ENCODE data around the gene TCEA3. TPM values are rescaled to one million over a fixed set of nuclear protein-coding genes. Genes with fewer than 3 reads are reported as not detected.

TCEA3 gene
- polyA plus RNA-seq, 3 donors, result 0.26 to 0.52 TPM; not detected in 1

- Histone ChIP-seq H3K4me2 (replicated peaks; ENCODE audit: extremely low read depth, low read length, poor library complexity, severe bottlenecking) (no peak overlapping the region), H3K4me3 (replicated peaks in 1 of 3; ENCODE audit: low read depth in 2 of 3, low read length in 3 of 3) (no peak overlapping the region), H3K4me1 (ENCODE audit: control insufficient read depth in 1 of 2, insufficient read depth in 2 of 2, low read length in 2 of 2) (peaks cover 32 to 38% of the 10 kb centered on the region in 2 donors), H3K27me3 (ENCODE audit: control insufficient read depth in 2 of 2, insufficient read depth in 2 of 2, low read length in 2 of 2) (no peaks in the 10 kb centered on the region), H4K20me1 (ENCODE audit: insufficient read depth, low read length) (no peaks in the 10 kb centered on the region), H2AFZ (ENCODE audit: insufficient read depth, low read depth, low read length, poor library complexity, severe bottlenecking) (peak overlapping the region; percentile 33), H3K27ac (ENCODE audit: low read depth in 1 of 2, low read length in 2 of 2) (peak overlapping the region in 1 of 2 donors; percentile 82), H3K9me3 (replicated peaks in 1 of 2; ENCODE audit: control insufficient read depth in 1 of 2, insufficient read depth in 1 of 2, low read length in 2 of 2) (no peaks in the 10 kb centered on the region), H3K36me3 (replicated peaks in 1 of 2; ENCODE audit: control insufficient read depth in 1 of 2, insufficient read depth in 2 of 2, low read length in 2 of 2) (no peaks in the 10 kb centered on the region), H3K79me2 (ENCODE audit: insufficient read depth, low read length) (no peaks in the 10 kb centered on the region), H3K9ac (ENCODE audit: insufficient read depth, low read length, poor library complexity, severe bottlenecking) (no peak overlapping the region)
- Mint-ChIP-seq H3K4me1 (peaks cover 43% of the 10 kb centered on the region), H3K27ac (peak overlapping the region in 4 of 7 donors; percentile 39 to 89 (median 71)), H3K27me3 (ENCODE audit: low read depth in 3 of 3) (peaks cover 0 to 4% (median 1%) of the 10 kb centered on the region in 3 donors), H3K36me3 (no peaks in the 10 kb centered on the region), H3K9me3 (no peaks in the 10 kb centered on the region), H3K4me3 (no peak overlapping the region)
- intact Hi-C loops (cut with micrococcal nuclease), result loop anchor here in 1 of 2 donors (5.0 kb wide), 1 partner anchor 59 kb away; the partner anchor contains the start of gene HNRNPR
- no peak for TF ChIP-seq CTCF (IDR thresholded peaks at IDR 0.05)
- WGBS (ENCODE audit: insufficient coverage), result 100% methylated on average over 1 of the region's 6 CpGs
- no peak for DNase-seq
Observed at GRCh38 chr1:23401313-23401712, 23.2 kb downstream of the TCEA3 start.

- 87% methylated on average over 3 of the region's 5 CpGs for WGBS (ENCODE audit: insufficient coverage)
- Histone ChIP-seq H3K9ac (ENCODE audit: insufficient read depth, low read length, poor library complexity, severe bottlenecking) (no peak overlapping the region), H4K20me1 (ENCODE audit: insufficient read depth, low read length) (no peaks in the 10 kb centered on the region), H3K27ac (ENCODE audit: low read depth in 1 of 2, low read length in 2 of 2) (peak overlapping the region in 1 of 2 donors; percentile 82), H3K27me3 (ENCODE audit: control insufficient read depth in 2 of 2, insufficient read depth in 2 of 2, low read length in 2 of 2) (no peaks in the 10 kb centered on the region), H3K4me2 (replicated peaks; ENCODE audit: extremely low read depth, low read length, poor library complexity, severe bottlenecking) (no peak overlapping the region), H3K9me3 (replicated peaks in 1 of 2; ENCODE audit: control insufficient read depth in 1 of 2, insufficient read depth in 1 of 2, low read length in 2 of 2) (no peaks in the 10 kb centered on the region), H3K79me2 (ENCODE audit: insufficient read depth, low read length) (no peaks in the 10 kb centered on the region), H3K4me1 (ENCODE audit: control insufficient read depth in 1 of 2, insufficient read depth in 2 of 2, low read length in 2 of 2) (peaks cover 32 to 38% of the 10 kb centered on the region in 2 donors), H2AFZ (ENCODE audit: insufficient read depth, low read depth, low read length, poor library complexity, severe bottlenecking) (peak overlapping the region; percentile 33), H3K4me3 (replicated peaks in 1 of 3; ENCODE audit: low read depth in 2 of 3, low read length in 3 of 3) (no peak overlapping the region), H3K36me3 (replicated peaks in 1 of 2; ENCODE audit: control insufficient read depth in 1 of 2, insufficient read depth in 2 of 2, low read length in 2 of 2) (no peaks in the 10 kb centered on the region)
- TF ChIP-seq CTCF (IDR thresholded peaks at IDR 0.05), result no peak
- Mint-ChIP-seq H3K27ac (peak overlapping the region in 3 of 7 donors; percentile 14 to 35 (median 16)), H3K36me3 (no peaks in the 10 kb centered on the region), H3K4me1 (peaks cover 43% of the 10 kb centered on the region), H3K4me3 (no peak overlapping the region), H3K27me3 (ENCODE audit: low read depth in 3 of 3) (peaks cover 1 to 8% (median 1%) of the 10 kb centered on the region in 3 donors), H3K9me3 (no peaks in the 10 kb centered on the region)
- DNase-seq, result no peak
- intact Hi-C loops (cut with micrococcal nuclease), result loop anchor here in 1 of 2 donors (5.0 kb wide), 1 partner anchor 58 kb away; the partner anchor contains the start of gene HNRNPR
Observed at GRCh38 chr1:23400324-23401114, 24.0 kb downstream of the TCEA3 start.

All from CD14-positive monocyte (primary cell).